ENCODE measurements around the gene ANKRD53. TPM values are rescaled to one million over a fixed set of nuclear protein-coding genes. Genes with fewer than 3 reads are reported as not detected.

Gene ANKRD53
- total RNA-seq, 2 experiments from 2014 or later: not detected

- Mint-ChIP-seq H3K9me3 (no peaks in the 10 kb centered on the region), H3K27me3 (no peaks in the 10 kb centered on the region), H3K4me3 (no peak overlapping the region), H3K4me1 (ENCODE audit: low read depth) (peaks cover 14% of the 10 kb centered on the region), H3K36me3 (ENCODE audit: low read depth) (peaks cover 39% of the 10 kb centered on the region), H3K27ac (no peak overlapping the region)
- POLR2A ChIA-PET: no interaction called here
- DNase-seq: no peak
- intact Hi-C loops (cut with micrococcal nuclease): no loop called here
- no peak for TF ChIP-seq CTCF (IDR thresholded peaks at IDR 0.05)
- CTCF ChIA-PET: interaction anchor here (1.1 to 4.6 kb wide), 4 partner anchors 9 to 23 kb away, joined by 4 to 39 read pairs (median 4); no protein-coding TSS in a partner anchor
- ATAC-seq: no peak
Observed at GRCh38 chr2:70987386-70987785, 9.0 kb downstream of the ANKRD53 start.

DNA sequence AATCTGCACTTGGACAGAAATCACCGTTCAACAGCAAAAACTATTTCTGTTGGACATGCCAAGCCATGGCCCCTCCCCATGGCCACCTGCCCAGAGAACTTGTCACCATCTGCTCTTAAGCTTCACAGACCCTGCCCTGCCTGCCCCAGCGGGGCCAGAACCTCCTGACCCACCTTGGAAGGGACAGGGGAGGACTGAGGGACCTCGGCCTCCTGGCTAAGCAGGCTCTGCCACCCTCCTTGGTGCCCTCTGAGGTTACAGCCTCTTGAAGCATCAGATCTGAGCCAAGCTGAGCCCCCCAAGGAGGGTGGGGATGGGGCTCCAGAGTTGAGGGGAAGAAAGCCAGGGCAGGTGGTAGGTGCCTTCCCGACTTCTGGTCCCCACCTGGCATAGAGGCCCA is 9.7 kb downstream of the ANKRD53 start:
- CTCF ChIA-PET: interaction anchor here (0.9 to 1.6 kb wide), 4 partner anchors 10 to 24 kb away, joined by 3 to 5 read pairs (median 4); no protein-coding TSS in a partner anchor

DNA sequence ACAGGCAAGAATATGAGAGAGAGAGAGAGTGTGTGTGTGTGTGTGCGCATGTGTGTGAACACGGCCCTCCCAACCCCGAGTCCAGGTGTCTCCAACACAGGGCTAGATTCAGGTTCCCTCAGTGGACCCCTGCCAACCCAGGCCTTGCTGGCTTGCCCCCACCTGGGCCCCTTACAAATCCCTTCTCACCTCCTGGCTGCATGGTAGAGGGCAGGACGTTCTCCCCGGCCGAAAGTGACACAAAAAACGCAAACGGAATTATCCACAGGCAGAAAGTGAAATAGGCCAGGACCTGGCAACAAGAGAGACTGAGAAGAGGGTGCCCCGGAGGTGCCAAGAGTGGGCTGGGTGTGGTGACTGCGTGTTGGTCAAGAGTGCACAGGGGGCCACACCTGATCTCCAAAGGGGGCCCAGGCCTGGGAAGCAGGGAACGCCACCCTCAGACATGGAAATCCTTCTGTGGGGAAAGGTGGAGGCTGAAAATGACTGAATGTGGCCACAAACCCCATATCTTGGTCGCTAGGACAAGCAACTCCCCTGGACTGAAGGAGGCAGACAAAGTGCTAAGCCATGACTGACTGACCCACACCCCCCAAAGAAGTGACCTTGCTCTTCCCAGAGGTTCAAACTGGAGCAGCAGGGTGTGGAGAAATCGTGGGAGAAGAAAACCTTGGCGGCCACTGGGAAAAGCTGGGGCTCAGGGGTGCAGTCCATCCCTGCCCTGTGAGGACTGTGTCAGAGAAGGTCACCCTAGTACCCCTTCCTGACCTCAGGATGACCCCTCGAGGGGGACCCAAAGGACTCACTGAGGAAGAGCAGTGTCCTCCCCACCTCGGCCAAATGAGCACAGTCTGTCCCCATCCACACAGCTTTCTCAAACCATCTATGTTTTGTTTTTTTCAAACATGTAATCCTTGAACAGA is 10.6 kb downstream of the ANKRD53 start:
- Mint-ChIP-seq H3K9me3 (no peaks in the 10 kb centered on the region), H3K4me3 (no peak overlapping the region), H3K4me1 (ENCODE audit: low read depth) (peaks cover 28% of the 10 kb centered on the region), H3K27ac (peak overlapping the region; percentile 32), H3K36me3 (ENCODE audit: low read depth) (peaks cover 44% of the 10 kb centered on the region), H3K27me3 (no peaks in the 10 kb centered on the region)
- no peak for TF ChIP-seq CTCF (IDR thresholded peaks at IDR 0.05)
- no peak for DNase-seq
- ATAC-seq: no peak
- intact Hi-C loops (cut with micrococcal nuclease): no loop called here
- POLR2A ChIA-PET: no interaction called here
- CTCF ChIA-PET: interaction anchor here (0.9 to 1.4 kb wide), 3 partner anchors 12 to 24 kb away, joined by 3 to 6 read pairs (median 3); no protein-coding TSS in a partner anchor

More for the DNA sequence above, 9.7 kb downstream of the ANKRD53 start:
- DNase-seq: no peak
- no peaks in the 10 kb centered on the region for H3K9me3 Mint-ChIP-seq
- no peak for TF ChIP-seq CTCF (IDR thresholded peaks at IDR 0.05)
- no peak for ATAC-seq
- intact Hi-C loops (cut with micrococcal nuclease): no loop called here
- no peak overlapping the region for H3K4me3 Mint-ChIP-seq
- POLR2A ChIA-PET: no interaction called here
- no peaks in the 10 kb centered on the region for H3K27me3 Mint-ChIP-seq
- H3K36me3 Mint-ChIP-seq (ENCODE audit: low read depth): peaks cover 42% of the 10 kb centered on the region
- no peak overlapping the region for H3K27ac Mint-ChIP-seq
- H3K4me1 Mint-ChIP-seq (ENCODE audit: low read depth): peaks cover 20% of the 10 kb centered on the region

DNA sequence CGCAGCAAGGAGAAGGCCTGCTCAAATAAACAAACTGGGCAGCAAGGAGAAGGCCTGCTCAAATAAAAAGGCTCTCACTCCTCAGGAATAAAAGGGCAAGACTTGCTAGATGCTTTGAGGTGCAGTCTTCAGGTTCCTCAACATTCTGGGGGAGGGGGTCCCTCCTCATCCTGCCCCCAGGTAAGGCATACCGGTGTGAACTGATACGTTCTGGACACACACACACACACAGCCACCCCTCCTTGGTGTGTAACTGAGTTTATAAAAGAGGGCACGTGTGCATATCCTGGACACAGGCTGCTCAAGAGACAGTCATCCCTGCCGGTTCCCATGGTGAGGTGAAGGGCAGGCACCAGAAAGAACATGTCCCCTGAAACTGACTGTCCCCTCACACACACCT is 11.8 kb downstream of the ANKRD53 start:
- intact Hi-C loops (cut with micrococcal nuclease): no loop called here

More for the DNA sequence above, 11.8 kb downstream of the ANKRD53 start:
- H3K27me3 Mint-ChIP-seq: no peaks in the 10 kb centered on the region
- ATAC-seq: no peak
- peaks cover 21% of the 10 kb centered on the region for H3K4me1 Mint-ChIP-seq (ENCODE audit: low read depth)
- H3K27ac Mint-ChIP-seq: no peak overlapping the region
- ChIA-PET POLR2A (no interaction called here), CTCF (interaction anchor here (1.4 to 3.8 kb wide), 2 partner anchors 11 to 25 kb away, joined by 6 to 22 read pairs; no protein-coding TSS in a partner anchor)
- DNase-seq: no peak
- H3K36me3 Mint-ChIP-seq (ENCODE audit: low read depth): peaks cover 43% of the 10 kb centered on the region
- no peak for TF ChIP-seq CTCF (IDR thresholded peaks at IDR 0.05)
- no peaks in the 10 kb centered on the region for H3K9me3 Mint-ChIP-seq
- no peak overlapping the region for H3K4me3 Mint-ChIP-seq
